Stomach (tissue), 9 donors: ENCODE results near the gene HSD17B12. TPM values are rescaled to one million over a fixed set of nuclear protein-coding genes. Genes with fewer than 3 reads are reported as not detected.

Experiments
- DNase-seq, 2 donors: peaks; one replicate each; pipeline versions ENCODE4 v3.0.0 to v3.0.0-alpha.2; 2013 to 2019
- H3K27ac ChIP-seq, 5 donors: fragments of 200-600 bp in 4 of 5; sonication (generic) in 4 of 5; one replicate each; pipeline ENCODE4 v1.5.1; 2013 to 2019; ENCODE audit warnings: mild to moderate bottlenecking in 1 of 5, moderate library complexity in 1 of 5
- H3K27me3 ChIP-seq, 3 donors: fragments of 200-600 bp; sonication (generic); one replicate each; pipeline ENCODE4 v1.5.1; 2017 to 2019; ENCODE audit warnings: mixed run types in 1 of 3
- H3K36me3 ChIP-seq, 4 donors: fragments of 200-600 bp; sonication (generic); 1 replicate in 3 of 4; 2 replicates in 1 of 4; pipeline ENCODE4 v1.5.1; 2016 to 2019
- H3K4me1 ChIP-seq, 4 donors: fragments of 200-600 bp; sonication (generic); one replicate each; pipeline ENCODE4 v1.5.1; 2016 to 2019
- H3K4me3 ChIP-seq, 4 donors: fragments of 200-600 bp; sonication (generic) in 3 of 4; one replicate each; pipeline ENCODE4 v1.5.1; 2016 to 2019; ENCODE audit warnings: mild to moderate bottlenecking in 1 of 4
- H3K9me3 ChIP-seq, 4 donors: fragments of 200-600 bp; sonication (generic); one replicate each; pipeline ENCODE4 v1.5.1; 2016 to 2019
- EP300 ChIP-seq: sonication (generic); formaldehyde crosslinking; IDR thresholded peaks from one replicate; pipeline ENCODE4 v1.6.1; 2017; ENCODE audit warnings: antibody characterized with exemption
- POLR2A ChIP-seq, 4 donors: fragments of 450-650 bp; IDR thresholded peaks; one replicate each; pipeline ENCODE4 v1.6.1; 2016; ENCODE audit warnings: antibody characterized with exemption in 4 of 4, control low read depth in 2 of 4, mild to moderate bottlenecking in 1 of 4, moderate library complexity in 1 of 4
- POLR2AphosphoS5 ChIP-seq, 3 donors: sonication (generic); formaldehyde crosslinking; IDR thresholded peaks; one replicate each; pipeline ENCODE4 v1.6.1; 2016; ENCODE audit warnings: antibody characterized with exemption in 3 of 3
- WGBS, 5 donors: extraction: QIAGEN DNeasy Blood & Tissue Kit in 3 of 5; methylation state at CpG; one replicate each; pipeline versions ENCODE4 v1.1.5 to v1.1.7; 2013 to 2018; 5-methylcytosine and 5-hydroxymethylcytosine counted together
- intact Hi-C: fragments of 100-400 bp; cut with DNase I; formaldehyde crosslinking; loops from one replicate; pipeline ENCODE4 v1.15.1; 2023; ENCODE audit warnings: low total_unique reads
- polyA plus RNA-seq, 3 donors: library from polyadenylated mRNA; stranded (reverse); fragments of 200-250 nt; gene quantifications; one replicate each; pipeline ENCODE4 v1.2.3, GENCODE V29; 2013
- total RNA-seq, 5 donors: library from RNA; depleted of rRNA; stranded (reverse); fragments of >200 nt; gene quantifications; one replicate each; pipeline versions ENCODE4 v1.1.0 to v1.2.3, GENCODE V29; 2014 to 2016
- TF ChIP-seq, protein P1 (sequence below), 7 experiments: fragments of 450-650 bp in 4 of 7; fragments of 200-600 bp in 3 of 7; sonication (generic) in 3 of 7; IDR thresholded peaks; one replicate each; pipeline ENCODE4 v1.5.1; 2016 to 2019; ENCODE audit warnings: antibody characterized with exemption in 7 of 7, control low read depth in 2 of 7, mild to moderate bottlenecking in 1 of 7
- donor health status: healthy with polysubstance abuse.
- donor health status: Bipolar disorder and iron deficiency.
- donor health status: healthy.

Gene HSD17B12
- total and polyA plus RNA-seq, 8 donors = 25.8 to 169 (median 52.4) TPM

DNA sequence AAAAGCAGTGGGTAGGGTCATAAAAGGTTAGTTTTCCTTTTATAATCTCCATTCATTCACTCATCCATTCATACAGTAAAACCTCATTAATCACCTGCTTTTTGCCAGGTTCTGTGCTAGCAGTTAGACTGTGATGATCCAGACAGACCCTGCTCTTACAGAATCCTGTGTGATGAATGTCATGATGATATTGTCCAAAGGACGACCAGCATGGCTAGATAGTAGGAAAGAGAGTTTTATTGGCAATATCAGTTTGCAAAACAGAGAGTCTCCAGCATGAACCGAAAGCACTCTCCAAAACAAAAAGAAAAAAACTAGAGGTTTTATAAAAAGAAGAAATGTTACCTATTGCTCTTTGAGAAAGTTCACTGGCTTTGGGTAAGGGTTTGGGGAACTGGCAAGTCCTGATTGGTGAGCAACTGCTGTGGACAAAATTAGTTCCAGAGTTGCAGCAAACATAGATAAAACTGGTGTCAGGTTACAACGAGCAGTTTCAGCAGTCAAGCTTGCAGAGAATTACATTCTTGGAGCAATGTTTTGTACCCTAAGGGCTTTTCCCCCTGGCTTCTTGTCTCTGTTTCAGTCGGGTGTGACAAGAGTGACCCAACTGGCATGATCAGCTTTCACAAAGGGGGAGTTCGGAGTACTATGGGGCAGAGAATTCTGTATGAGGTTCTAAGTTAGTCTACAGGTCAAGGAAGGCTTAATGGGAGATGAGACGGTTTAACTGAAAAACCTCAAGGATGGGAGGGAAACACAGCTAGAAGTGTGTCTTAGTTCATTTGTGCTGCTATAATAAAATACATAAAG lies 58.3 kb downstream of the HSD17B12 start:
- intact Hi-C loops = no loop called here
- TF ChIP-seq POLR2A (IDR thresholded peaks at IDR 0.05) (no peak), POLR2AphosphoS5 (IDR thresholded peaks at IDR 0.05) (no peak), EP300 (no peak)
- TF ChIP-seq, protein P1, sequence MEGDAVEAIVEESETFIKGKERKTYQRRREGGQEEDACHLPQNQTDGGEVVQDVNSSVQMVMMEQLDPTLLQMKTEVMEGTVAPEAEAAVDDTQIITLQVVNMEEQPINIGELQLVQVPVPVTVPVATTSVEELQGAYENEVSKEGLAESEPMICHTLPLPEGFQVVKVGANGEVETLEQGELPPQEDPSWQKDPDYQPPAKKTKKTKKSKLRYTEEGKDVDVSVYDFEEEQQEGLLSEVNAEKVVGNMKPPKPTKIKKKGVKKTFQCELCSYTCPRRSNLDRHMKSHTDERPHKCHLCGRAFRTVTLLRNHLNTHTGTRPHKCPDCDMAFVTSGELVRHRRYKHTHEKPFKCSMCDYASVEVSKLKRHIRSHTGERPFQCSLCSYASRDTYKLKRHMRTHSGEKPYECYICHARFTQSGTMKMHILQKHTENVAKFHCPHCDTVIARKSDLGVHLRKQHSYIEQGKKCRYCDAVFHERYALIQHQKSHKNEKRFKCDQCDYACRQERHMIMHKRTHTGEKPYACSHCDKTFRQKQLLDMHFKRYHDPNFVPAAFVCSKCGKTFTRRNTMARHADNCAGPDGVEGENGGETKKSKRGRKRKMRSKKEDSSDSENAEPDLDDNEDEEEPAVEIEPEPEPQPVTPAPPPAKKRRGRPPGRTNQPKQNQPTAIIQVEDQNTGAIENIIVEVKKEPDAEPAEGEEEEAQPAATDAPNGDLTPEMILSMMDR (IDR thresholded peaks at IDR 0.05) = no peak
- H3K36me3 ChIP-seq = peaks cover 0 to 19% (median 12%) of the 10 kb centered on the region in 4 donors
- H3K9me3 ChIP-seq = no peaks in the 10 kb centered on the region
- peaks cover 16 to 35% (median 27%) of the 10 kb centered on the region in 4 donors for H3K4me1 ChIP-seq
- H3K27ac ChIP-seq = peak overlapping the region in 1 of 5 donors; percentile 11
- 30 to 49% (median 35%) methylated on average over 5 to 6 of the region's 6 CpGs for WGBS, 5 donors
- peak in 1 of 2 donors; percentile 67 for DNase-seq
- H3K4me3 ChIP-seq = no peak overlapping the region
- no peaks in the 10 kb centered on the region for H3K27me3 ChIP-seq

GRCh38 chr11:43746670-43747069 lies 66.1 kb downstream of the HSD17B12 start:
- no peak for DNase-seq
- Histone ChIP-seq H3K4me1 (no peaks in the 10 kb centered on the region), H3K36me3 (peaks cover 0 to 9% (median 6%) of the 10 kb centered on the region in 4 donors), H3K27ac (no peak overlapping the region), H3K4me3 (no peak overlapping the region), H3K27me3 (no peaks in the 10 kb centered on the region), H3K9me3 (no peaks in the 10 kb centered on the region)
- TF ChIP-seq, protein P1 (IDR thresholded peaks at IDR 0.05) = no peak
- no peak for TF ChIP-seq POLR2AphosphoS5 (IDR thresholded peaks at IDR 0.05)
- 87 to 96% (median 94%) methylated on average over 3 of the region's 3 CpGs for WGBS, 5 donors
- intact Hi-C loops = no loop called here

DNA sequence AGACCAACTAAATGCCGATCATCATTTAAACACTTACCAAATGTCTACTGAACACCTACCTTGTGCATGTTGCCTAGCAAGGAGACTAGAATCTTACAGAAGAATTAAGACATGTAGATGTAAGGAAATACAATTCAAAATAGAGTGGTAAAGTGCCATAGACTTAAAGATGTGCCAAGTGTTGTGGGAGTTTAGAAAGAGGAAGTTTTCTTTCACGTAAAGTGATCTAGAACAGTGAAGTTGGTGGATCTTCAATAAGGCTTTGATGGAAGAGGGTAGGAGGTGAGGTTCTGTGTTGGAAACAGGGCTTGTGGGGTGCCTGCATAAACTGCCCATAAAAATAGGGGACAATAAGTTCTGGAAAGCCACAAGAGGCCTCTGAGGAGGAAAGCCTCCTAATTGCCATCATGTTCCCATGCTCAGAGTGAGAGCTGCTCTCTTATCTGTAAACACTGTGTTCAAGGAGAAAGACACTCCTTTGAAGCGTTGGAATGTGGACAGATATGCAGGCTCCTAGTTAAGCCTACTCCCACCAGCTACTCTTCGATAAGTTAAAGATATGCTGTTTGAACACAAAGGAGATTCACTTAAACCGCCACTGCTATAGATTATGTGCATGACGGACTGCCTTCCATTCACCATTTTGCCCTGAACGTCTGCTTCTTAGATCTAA lies 66.7 kb downstream of the HSD17B12 start:
- TF ChIP-seq, protein P1 (IDR thresholded peaks at IDR 0.05) = no peak
- no peak for TF ChIP-seq POLR2A (IDR thresholded peaks at IDR 0.05)
- TF ChIP-seq POLR2AphosphoS5 (IDR thresholded peaks at IDR 0.05) = no peak
- TF ChIP-seq EP300 = no peak
- Histone ChIP-seq H3K4me3 (no peak overlapping the region), H3K9me3 (no peaks in the 10 kb centered on the region), H3K27ac (no peak overlapping the region), H3K27me3 (no peaks in the 10 kb centered on the region), H3K36me3 (peaks cover 0 to 11% (median 8%) of the 10 kb centered on the region in 4 donors), H3K4me1 (no peaks in the 10 kb centered on the region)
- no peak for DNase-seq
- 71 to 80% (median 76%) methylated on average over 7 of the region's 7 CpGs for WGBS, 5 donors
- intact Hi-C loops = no loop called here

- Histone ChIP-seq H3K4me3 (no peak overlapping the region), H3K36me3 (peaks cover 0 to 11% (median 7%) of the 10 kb centered on the region in 4 donors), H3K9me3 (no peaks in the 10 kb centered on the region), H3K27ac (no peak overlapping the region), H3K4me1 (no peaks in the 10 kb centered on the region), H3K27me3 (no peaks in the 10 kb centered on the region)
- TF ChIP-seq POLR2A (IDR thresholded peaks at IDR 0.05) (no peak), EP300 (no peak), POLR2AphosphoS5 (IDR thresholded peaks at IDR 0.05) (no peak)
- TF ChIP-seq, protein P1 (IDR thresholded peaks at IDR 0.05) = no peak
- DNase-seq = no peak
- 97 to 100% (median 98%) methylated on average over 2 of the region's 2 CpGs for WGBS, 5 donors
- intact Hi-C loops = no loop called here
Observed at GRCh38 chr11:43748095-43748494, 67.6 kb downstream of the HSD17B12 start.
